HG03045 (cell line): ENCODE measurements around the gene TMX3.

Experiments used
- ATAC-seq: cut with Tn5 transposase; IDR thresholded peaks from one replicate; pipeline ENCODE4 v1.9.1; 2021; ENCODE audit warnings: mild to moderate bottlenecking, moderate library complexity; ENCODE audit not compliant: unreplicated experiment

The TMX3 gene

GRCh38 chr18:68713131-68713530 is 1.8 kb downstream of the TMX3 start:
- ATAC-seq, result no peak

- ATAC-seq, result no peak
Observed at GRCh38 chr18:68707646-68708045, 7.3 kb downstream of the TMX3 start.

- ATAC-seq, result no peak
Observed at GRCh38 chr18:68705119-68705518, 9.8 kb downstream of the TMX3 start.

GRCh38 chr18:68703326-68703725 is 11.6 kb downstream of the TMX3 start:
- ATAC-seq, result no peak

GRCh38 chr18:68701353-68701752 is 13.6 kb downstream of the TMX3 start:
- ATAC-seq, result no peak

- no peak for ATAC-seq
Observed at GRCh38 chr18:68699043-68699442, 15.9 kb downstream of the TMX3 start.

GRCh38 chr18:68696937-68697336 is 18.0 kb downstream of the TMX3 start:
- no peak for ATAC-seq

- ATAC-seq, result no peak
Observed at GRCh38 chr18:68694316-68694715, 20.6 kb downstream of the TMX3 start.

- ATAC-seq, result no peak
Observed at GRCh38 chr18:68693091-68693815, 21.7 kb downstream of the TMX3 start.

GRCh38 chr18:68679528-68679927 is 35.4 kb downstream of the TMX3 start:
- ATAC-seq, result no peak

GRCh38 chr18:68676913-68677312 is 38.0 kb downstream of the TMX3 start:
- peak; percentile 77 for ATAC-seq

- ATAC-seq, result no peak
Observed at GRCh38 chr18:68667121-68667520, 47.8 kb downstream of the TMX3 start.

- ATAC-seq, result no peak
Observed at GRCh38 chr18:68666381-68666780, 48.5 kb downstream of the TMX3 start.

GRCh38 chr18:68665628-68666027 is 49.3 kb downstream of the TMX3 start:
- no peak for ATAC-seq

- ATAC-seq, result no peak
Observed at GRCh38 chr18:68662754-68663153, 52.2 kb downstream of the TMX3 start.

- ATAC-seq, result no peak
Observed at GRCh38 chr18:68660354-68661183, 54.3 kb downstream of the TMX3 start.

- no peak for ATAC-seq
Observed at GRCh38 chr18:68648191-68648590, 66.7 kb downstream of the TMX3 start.

- no peak for ATAC-seq
Observed at GRCh38 chr18:68642003-68642402, 72.9 kb downstream of the TMX3 start.

- no peak for ATAC-seq
Observed at GRCh38 chr18:68640861-68641260, 74.0 kb downstream of the TMX3 start.

- no peak for ATAC-seq
Observed at GRCh38 chr18:68638613-68639012, 76.3 kb downstream of the TMX3 start.

GRCh38 chr18:68627812-68628211 is 87.1 kb downstream of the TMX3 start:
- ATAC-seq, result no peak
